Transverse colon (tissue), 3 donors: ENCODE measurements around the gene LTB.

ENCODE experiments used
- CTCF ChIP-seq, 5 experiments: fragments of 200-600 bp in 3 of 5; fragments of 450-650 bp in 2 of 5; sonication (generic) in 3 of 5; IDR thresholded peaks; 1 replicate in 2 of 5; 2 replicates in 3 of 5; pipeline ENCODE4 v1.5.1; 2016 to 2017; ENCODE audit warnings: antibody characterized with exemption in 5 of 5, inconsistent platforms in 3 of 5, mild to moderate bottlenecking in 2 of 5, moderate library complexity in 1 of 5
- EP300 ChIP-seq: sonication (generic); formaldehyde crosslinking; IDR thresholded peaks from one replicate; pipeline ENCODE4 v1.6.1; 2017; ENCODE audit warnings: antibody characterized with exemption, low read depth
- POLR2A ChIP-seq: fragments of 450-650 bp; IDR thresholded peaks from one replicate; pipeline ENCODE4 v1.6.1; 2016; ENCODE audit warnings: antibody characterized with exemption, mild to moderate bottlenecking, moderate library complexity

DNA sequence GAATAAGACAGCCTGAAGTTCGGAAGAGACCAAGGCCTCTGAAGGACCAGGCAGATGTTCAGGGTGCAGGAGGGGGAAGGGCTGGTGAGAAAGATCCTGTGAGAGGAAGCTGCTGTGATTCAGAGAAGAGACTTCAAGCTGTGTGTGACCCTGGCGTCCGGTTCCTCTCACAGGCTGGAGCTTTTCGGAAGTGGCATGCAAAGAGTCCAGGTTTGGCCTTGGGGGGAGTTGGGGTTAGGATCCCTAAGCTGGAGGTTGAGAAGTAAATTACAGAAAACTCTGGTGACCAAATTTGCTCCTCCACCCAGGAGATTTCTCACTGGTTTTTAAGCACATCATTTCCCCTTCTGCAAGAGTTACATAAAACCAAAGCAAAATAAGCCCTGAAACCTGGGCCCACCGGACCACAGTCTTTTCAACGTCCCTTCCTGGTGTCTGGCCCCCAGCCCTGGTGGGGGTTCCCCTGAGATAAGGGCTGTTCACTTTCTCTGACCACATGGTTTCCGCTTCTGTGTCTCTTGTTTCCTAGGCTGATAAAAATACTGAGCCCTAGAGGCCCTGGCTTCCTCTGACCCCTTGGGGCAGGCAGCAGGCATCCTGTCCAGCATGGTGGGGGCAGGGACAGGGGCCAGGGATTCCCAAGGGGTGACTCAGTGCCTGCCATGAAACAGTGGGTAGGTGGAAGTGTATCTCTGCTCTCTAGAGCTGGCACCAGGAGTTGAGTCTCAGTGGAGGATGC, 22.1 kb downstream of the LTB start:
- TF ChIP-seq CTCF (IDR thresholded peaks at IDR 0.05), result no peak
- TF ChIP-seq POLR2A, result no peak
- TF ChIP-seq EP300, result no peak
